ENCODE results near the gene CSNK2A1.
A peak's percentile ranks its signal among the peaks of the same experiment; 100 is the strongest.

Gene CSNK2A1

GRCh38 chr20:528923-529604 lies 14.5 kb downstream of the CSNK2A1 start:
- DNase-seq (ENCODE audit: low read depth in 2 of 2) = peak; percentile 53 to 96
- no peak overlapping the region for H3K4me3 ChIP-seq (replicated peaks in 1 of 2; ENCODE audit: low read depth in 2 of 2, low read length in 2 of 2)

DNA sequence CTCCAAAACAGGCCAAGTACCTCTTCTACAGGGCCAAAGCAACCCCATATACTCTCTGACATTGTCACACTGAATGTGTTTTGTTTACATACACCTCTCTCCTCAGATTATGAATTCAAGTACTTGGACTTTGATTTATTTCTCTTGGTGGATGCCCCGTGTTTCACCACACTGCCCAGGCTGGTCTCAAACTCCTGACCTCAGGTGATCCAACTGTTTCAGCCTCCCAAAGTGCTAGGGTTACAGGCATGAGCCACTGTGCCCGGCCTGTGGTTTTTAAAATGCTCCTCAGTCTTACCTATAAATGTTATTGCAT lies 16.1 kb downstream of the CSNK2A1 start:
- DNase-seq (ENCODE audit: low read depth in 2 of 2) = no peak
- H3K4me3 ChIP-seq (replicated peaks in 1 of 2; ENCODE audit: low read depth in 2 of 2, low read length in 2 of 2) = no peak overlapping the region
- TF ChIP-seq, protein P1, sequence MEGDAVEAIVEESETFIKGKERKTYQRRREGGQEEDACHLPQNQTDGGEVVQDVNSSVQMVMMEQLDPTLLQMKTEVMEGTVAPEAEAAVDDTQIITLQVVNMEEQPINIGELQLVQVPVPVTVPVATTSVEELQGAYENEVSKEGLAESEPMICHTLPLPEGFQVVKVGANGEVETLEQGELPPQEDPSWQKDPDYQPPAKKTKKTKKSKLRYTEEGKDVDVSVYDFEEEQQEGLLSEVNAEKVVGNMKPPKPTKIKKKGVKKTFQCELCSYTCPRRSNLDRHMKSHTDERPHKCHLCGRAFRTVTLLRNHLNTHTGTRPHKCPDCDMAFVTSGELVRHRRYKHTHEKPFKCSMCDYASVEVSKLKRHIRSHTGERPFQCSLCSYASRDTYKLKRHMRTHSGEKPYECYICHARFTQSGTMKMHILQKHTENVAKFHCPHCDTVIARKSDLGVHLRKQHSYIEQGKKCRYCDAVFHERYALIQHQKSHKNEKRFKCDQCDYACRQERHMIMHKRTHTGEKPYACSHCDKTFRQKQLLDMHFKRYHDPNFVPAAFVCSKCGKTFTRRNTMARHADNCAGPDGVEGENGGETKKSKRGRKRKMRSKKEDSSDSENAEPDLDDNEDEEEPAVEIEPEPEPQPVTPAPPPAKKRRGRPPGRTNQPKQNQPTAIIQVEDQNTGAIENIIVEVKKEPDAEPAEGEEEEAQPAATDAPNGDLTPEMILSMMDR (IDR thresholded peaks at IDR 0.05; ENCODE audit: low read depth, low read length) = no peak

More at GRCh38 chr20:528923-529604, 14.5 kb downstream of the CSNK2A1 start:
- TF ChIP-seq, protein P1 (IDR thresholded peaks at IDR 0.05; ENCODE audit: low read depth, low read length) = no peak

- no peak overlapping the region for H3K4me3 ChIP-seq (replicated peaks in 1 of 2; ENCODE audit: low read depth in 2 of 2, low read length in 2 of 2)
- TF ChIP-seq, protein P1 (IDR thresholded peaks at IDR 0.05; ENCODE audit: low read depth, low read length) = no peak
- no peak for DNase-seq (ENCODE audit: low read depth in 2 of 2)
Measured at GRCh38 chr20:521860-522259, 21.7 kb downstream of the CSNK2A1 start.

DNA sequence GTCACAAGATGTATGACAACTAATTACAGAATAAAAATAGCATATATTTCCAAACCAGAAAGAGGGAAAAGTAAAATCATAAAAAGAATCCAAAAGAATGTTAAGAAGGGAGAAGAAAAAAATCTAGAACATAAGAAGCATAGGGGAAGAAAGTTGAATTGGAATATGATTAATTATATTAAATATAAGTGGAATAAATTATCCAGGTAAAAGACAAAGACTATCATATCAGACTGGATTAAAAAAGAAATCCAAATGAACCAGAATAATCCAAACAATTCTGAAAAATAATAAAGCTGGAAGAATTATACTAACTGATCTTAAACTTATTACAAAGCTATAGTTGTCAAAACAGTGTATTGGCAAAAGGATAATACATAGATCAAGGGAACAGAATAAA lies 23.6 kb downstream of the CSNK2A1 start:
- TF ChIP-seq, protein P1 (IDR thresholded peaks at IDR 0.05; ENCODE audit: low read depth, low read length) = no peak
- DNase-seq (ENCODE audit: low read depth in 2 of 2) = no peak
- no peak overlapping the region for H3K4me3 ChIP-seq (replicated peaks in 1 of 2; ENCODE audit: low read depth in 2 of 2, low read length in 2 of 2)

DNA sequence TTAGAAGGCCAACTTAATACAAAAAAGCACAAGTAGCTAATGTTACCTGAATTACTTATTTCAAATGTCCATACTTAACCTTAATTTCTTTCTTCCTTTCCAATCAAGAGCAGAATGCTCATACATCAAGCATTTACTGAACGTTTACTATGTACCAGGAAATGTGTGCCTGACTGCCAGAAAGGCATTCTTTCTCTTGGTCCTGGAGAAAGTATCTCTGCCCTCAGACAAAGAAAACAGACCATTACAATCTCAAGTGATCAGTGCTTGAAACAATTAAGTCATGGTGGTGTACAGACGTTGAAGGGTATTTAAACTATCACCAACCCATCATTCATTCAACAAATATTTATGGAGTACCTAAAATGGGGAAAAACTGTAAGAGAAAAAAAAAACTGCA lies 26.4 kb downstream of the CSNK2A1 start:
- no peak overlapping the region for H3K4me3 ChIP-seq (replicated peaks in 1 of 2; ENCODE audit: low read depth in 2 of 2, low read length in 2 of 2)
- DNase-seq (ENCODE audit: low read depth in 2 of 2) = peak in 1 of 2 donors; percentile 11
- TF ChIP-seq, protein P1 (IDR thresholded peaks at IDR 0.05; ENCODE audit: low read depth, low read length) = no peak

- TF ChIP-seq, protein P1 (IDR thresholded peaks at IDR 0.05; ENCODE audit: low read depth, low read length) = no peak
- H3K4me3 ChIP-seq (replicated peaks in 1 of 2; ENCODE audit: low read depth in 2 of 2, low read length in 2 of 2) = no peak overlapping the region
- no peak for DNase-seq (ENCODE audit: low read depth in 2 of 2)
Measured at GRCh38 chr20:516799-517198, 26.8 kb downstream of the CSNK2A1 start.

GRCh38 chr20:515696-516095 lies 27.9 kb downstream of the CSNK2A1 start:
- no peak for DNase-seq (ENCODE audit: low read depth in 2 of 2)
- TF ChIP-seq, protein P1 (IDR thresholded peaks at IDR 0.05; ENCODE audit: low read depth, low read length) = no peak
- no peak overlapping the region for H3K4me3 ChIP-seq (replicated peaks in 1 of 2; ENCODE audit: low read depth in 2 of 2, low read length in 2 of 2)

All from cardiac fibroblast (primary cell).